Rectal smooth muscle tissue (tissue), 1 donor: ENCODE measurements around the gene MVB12B.
"Not testable (repeated sequence)": the region's sequence is repeated elsewhere in the genome, so short reads cannot be mapped to it uniquely, and the experiment has no call there.

Source experiments
- H3K27ac ChIP-seq: one replicate; pipeline ENCODE4 v1.7.0; 2013; ENCODE audit warnings: low read depth, low read length, inconsistent platforms
- H3K27me3 ChIP-seq: one replicate; pipeline ENCODE4 v1.7.0; 2013; ENCODE audit warnings: low read length; ENCODE audit not compliant: control insufficient read depth, insufficient read depth
- H3K36me3 ChIP-seq: one replicate; pipeline ENCODE4 v1.7.0; 2013; ENCODE audit warnings: low read length; ENCODE audit not compliant: control insufficient read depth, insufficient read depth
- H3K4me1 ChIP-seq: one replicate; pipeline ENCODE4 v1.7.0; 2013; ENCODE audit warnings: low read length; ENCODE audit not compliant: control insufficient read depth, insufficient read depth
- H3K4me3 ChIP-seq: one replicate; pipeline ENCODE4 v1.7.0; 2013; ENCODE audit warnings: low read length
- H3K9ac ChIP-seq: one replicate; pipeline ENCODE4 v1.7.0; 2013; ENCODE audit warnings: low read length

MVB12B gene

DNA sequence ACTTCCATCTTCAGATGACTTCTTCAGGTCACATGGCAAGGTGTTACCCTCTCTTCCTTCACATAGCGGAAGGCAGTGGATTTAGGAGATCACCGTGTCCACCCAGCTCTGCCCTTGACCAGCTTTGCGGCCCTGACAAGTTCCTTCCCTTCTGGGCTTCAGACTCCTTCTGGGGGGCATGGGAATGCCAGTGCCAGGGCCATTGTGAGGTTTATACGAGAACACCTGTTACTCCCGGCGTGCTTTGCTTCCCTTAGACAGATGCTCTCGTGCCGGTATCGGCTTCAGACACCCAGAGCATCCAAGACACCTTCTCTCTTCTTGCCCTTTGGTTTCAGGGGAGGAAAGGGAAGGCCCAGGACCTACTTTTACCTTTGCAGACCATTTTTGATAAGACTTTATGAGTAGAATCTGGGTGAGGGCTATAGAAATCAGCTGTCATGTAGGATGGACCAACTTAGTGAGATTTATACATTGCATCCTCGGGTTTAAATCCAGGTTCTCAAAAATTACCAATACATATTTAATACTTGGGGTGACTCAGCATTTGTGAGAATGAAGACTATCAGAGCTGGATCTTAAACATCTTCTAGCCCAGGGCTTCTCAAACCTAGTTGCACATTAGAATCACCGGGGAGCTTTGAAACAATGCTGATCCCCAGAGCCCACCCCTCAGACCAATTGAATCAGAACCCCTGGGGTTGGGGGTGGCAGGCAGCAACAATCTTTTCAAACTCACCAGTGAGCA is 138.2 kb downstream of the MVB12B start:
- no peaks in the 10 kb centered on the region for H3K27me3 ChIP-seq
- no peaks in the 10 kb centered on the region for H3K4me1 ChIP-seq
- H3K4me3 ChIP-seq: no peak overlapping the region
- no peak overlapping the region for H3K27ac ChIP-seq
- no peaks in the 10 kb centered on the region for H3K36me3 ChIP-seq
- H3K9ac ChIP-seq: no peak overlapping the region

DNA sequence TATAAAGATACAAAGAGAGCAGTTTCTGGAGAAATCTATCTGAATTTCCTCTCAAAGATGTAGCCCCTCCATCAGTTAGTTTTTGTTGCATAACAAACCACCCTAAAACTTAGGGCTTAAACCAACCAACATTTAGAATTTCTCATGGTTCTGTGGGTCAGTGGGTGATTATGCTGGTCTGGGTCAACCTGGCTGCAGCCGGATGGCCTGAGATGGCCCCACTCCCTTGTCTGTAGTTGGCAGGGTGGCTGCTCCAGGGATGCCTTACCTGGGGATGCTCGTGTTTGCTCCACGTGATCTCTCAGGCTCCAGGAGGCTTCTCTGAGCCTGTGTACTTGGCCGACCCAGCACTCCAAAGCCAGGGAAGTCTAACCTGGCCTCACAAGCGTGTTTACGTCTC is 139.3 kb downstream of the MVB12B start:
- no peaks in the 10 kb centered on the region for H3K4me1 ChIP-seq
- H3K4me3 ChIP-seq: no peak overlapping the region
- no peaks in the 10 kb centered on the region for H3K36me3 ChIP-seq
- H3K27me3 ChIP-seq: no peaks in the 10 kb centered on the region
- H3K9ac ChIP-seq: no peak overlapping the region
- no peak overlapping the region for H3K27ac ChIP-seq

DNA sequence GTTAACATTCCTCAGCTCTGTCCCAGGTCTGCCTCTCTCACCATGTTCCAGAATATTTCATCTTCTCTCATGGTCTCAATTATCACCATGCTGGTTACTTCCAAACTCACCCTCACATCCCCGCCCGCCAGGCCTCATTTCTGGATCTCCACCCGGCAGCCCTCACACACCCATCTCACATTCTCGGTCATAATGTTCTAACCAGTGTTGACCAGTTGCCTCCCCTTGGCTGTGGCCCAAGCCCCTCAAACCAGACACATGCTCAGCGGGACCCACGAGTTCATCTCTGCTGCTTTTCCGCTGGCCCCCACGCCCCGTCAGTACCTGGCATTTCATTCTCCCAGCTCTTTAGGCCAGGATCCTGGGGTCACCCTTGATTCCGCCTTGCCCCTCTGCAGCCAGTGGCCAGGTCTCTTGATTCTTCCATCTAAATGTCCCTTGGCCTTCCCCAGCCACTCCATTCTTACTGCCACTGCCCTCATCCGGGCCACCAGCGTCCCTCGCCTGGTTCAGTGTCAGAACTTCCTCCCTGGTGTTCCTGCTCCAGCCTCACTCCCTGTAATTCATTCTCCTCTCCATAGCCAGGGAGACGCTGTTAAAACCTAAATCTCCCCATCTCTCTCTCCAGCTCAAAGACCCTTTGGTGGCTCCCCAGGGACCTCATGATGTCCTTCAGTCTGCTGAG is 141.7 kb downstream of the MVB12B start:
- Histone ChIP-seq H3K4me1 (no peaks in the 10 kb centered on the region), H3K36me3 (no peaks in the 10 kb centered on the region), H3K9ac (no peak overlapping the region), H3K27ac (no peak overlapping the region), H3K27me3 (no peaks in the 10 kb centered on the region), H3K4me3 (no peak overlapping the region)

DNA sequence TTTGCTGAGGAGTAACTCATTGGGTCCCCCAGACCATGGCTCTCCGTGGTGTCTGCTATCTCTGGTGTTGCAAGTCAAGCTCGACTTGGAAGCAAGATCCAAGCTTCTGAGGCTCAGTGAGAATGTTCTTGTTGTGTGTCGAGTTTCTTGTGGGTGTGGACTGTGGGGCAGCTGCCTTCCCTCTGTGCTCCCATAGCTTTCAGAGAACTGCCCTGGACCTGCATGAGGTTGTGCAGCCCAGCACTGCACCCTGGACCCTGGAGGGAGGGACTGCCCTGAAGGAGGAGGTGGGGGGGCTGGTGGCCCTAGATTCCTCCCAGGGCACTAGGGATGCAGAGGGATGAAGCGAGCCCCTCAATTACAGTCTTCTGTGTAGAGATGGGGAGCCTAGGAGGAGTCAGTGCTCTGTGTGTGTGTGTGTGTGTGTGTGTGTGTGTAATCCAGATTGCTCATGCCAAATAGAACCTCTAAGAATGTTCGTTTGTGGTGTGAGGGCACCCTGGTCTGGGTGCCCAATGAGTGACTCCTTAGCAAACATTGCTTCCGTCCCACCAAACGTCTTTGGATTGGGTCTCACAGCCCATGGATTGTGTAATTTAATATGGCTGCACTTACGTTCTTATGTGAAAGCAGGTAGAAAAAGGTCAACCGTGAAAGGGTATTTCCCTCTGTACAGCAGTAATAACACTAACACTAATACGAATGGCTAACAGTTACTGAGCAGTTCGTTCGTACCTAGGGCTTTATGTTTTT is 143.8 kb downstream of the MVB12B start:
- Histone ChIP-seq H3K4me1 (no peaks in the 10 kb centered on the region), H3K27ac (no peak overlapping the region), H3K9ac (no peak overlapping the region)

DNA sequence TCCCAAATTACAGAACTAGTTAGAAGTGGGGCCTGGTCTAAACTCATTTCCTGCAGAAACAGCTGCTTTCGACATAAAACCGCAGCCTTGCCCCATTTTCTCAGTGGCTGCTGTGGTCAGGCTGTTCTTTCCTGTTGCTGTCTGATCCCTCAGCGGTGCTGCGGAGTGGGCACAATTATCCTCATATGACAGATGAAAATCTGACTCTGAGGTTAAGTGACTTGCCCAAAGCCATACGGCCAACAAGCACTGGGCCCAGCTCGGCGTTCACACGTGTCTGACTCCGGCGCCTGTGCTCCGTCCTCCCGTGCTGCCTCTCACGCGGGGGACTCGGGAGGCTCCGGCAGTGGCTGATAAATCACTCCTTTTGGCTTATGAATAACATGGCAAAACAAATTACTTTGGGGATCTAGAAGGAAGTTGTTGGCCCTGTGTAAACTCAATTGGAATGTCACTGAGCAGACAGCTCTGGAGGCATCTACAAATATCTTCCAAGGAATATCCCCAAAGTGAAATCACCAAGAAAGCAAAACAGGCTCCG is 144.5 kb downstream of the MVB12B start:
- peak overlapping the region; percentile 2 for H3K4me3 ChIP-seq
- H3K9ac ChIP-seq: no peak overlapping the region
- H3K27me3 ChIP-seq: no peaks in the 10 kb centered on the region
- no peaks in the 10 kb centered on the region for H3K36me3 ChIP-seq
- H3K4me1 ChIP-seq: no peaks in the 10 kb centered on the region
- H3K27ac ChIP-seq: no peak overlapping the region

More for the DNA sequence above, 143.8 kb downstream of the MVB12B start:
- no peaks in the 10 kb centered on the region for H3K36me3 ChIP-seq
- H3K27me3 ChIP-seq: no peaks in the 10 kb centered on the region
- no peak overlapping the region for H3K4me3 ChIP-seq

DNA sequence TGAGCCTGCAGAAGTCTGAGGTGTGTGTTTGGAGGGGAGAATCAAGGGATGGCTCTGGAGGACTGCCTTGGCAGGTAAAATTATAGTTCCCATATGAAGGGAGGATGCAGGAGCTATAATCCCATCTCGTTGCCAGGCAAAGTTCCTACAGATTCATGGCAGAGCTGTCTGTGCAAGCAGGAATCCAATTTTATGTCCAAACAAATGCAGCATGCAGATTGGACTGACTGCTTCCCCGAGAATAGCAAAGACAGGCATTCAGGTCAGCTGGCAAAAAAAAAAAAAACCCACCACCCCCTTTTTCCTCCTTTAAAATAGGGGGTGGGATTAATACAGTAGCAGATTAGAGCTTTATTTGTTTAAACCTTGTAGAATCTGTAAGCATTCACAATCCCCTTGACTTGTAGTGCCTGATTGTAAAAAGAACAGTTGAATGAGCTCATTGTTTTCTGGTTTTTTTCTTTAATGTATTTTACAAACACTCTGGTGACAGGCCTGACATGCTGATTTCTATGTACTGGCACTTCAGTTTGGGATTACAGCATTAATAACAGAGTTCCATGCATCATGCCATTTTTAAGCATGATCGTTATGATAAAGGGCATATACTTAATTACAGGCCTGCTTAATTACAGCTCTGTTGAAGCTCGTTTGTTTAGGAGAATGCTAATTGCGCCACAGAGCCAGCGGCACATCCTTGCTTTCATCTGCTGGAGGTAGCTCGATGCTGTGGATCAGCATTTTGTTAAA is 145.7 kb downstream of the MVB12B start:
- Histone ChIP-seq H3K27me3 (no peaks in the 10 kb centered on the region), H3K36me3 (no peaks in the 10 kb centered on the region), H3K4me1 (no peaks in the 10 kb centered on the region), H3K27ac (no peak overlapping the region), H3K9ac (no peak overlapping the region), H3K4me3 (no peak overlapping the region)

DNA sequence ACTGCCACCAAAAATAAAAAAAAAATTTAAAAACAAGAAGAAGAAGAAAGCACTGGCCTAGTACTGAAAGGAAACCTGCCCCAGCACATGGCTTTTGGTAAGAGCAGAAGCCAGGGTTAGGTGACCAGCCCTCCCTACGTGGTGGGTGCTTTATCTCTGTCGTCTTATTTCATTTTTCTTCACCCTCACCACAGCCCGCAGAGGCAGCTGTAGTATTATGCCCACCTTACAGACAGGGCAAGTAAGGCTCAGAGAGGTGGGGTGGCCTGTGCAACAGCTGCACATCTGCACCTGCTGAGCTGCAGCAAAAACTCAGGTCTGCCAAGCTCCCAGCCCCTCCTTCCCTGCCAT is 146.3 kb downstream of the MVB12B start:
- Histone ChIP-seq H3K27ac (no peak overlapping the region), H3K36me3 (no peaks in the 10 kb centered on the region), H3K4me3 (no peak overlapping the region), H3K9ac (no peak overlapping the region), H3K27me3 (no peaks in the 10 kb centered on the region), H3K4me1 (no peaks in the 10 kb centered on the region)

DNA sequence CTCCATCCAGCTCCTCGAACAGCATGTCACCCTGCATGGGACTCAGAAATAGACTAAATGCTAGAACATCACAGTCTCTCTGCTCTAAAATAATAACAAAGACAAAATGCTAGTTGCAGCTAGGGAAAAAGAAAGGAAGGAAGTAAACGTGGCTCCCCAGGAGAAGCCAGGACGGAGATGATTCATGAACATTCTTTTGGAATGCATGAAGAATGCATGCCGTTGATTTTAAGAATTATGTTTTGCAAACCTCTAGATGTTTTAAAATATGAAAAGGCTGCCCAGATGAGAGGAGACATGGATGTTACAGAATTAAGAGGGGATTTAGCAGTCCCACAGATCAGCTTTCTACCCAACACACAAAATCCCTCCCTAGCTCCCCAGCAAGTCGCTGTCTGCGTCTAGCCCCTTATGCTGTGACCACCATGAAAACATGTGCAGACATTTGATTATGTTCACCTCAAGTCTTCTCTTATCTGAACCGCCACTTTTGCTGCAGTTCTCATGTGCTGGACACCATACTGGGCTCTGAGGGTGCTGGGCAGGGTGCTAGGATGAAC is 147.7 kb downstream of the MVB12B start:
- H3K36me3 ChIP-seq: peaks cover 4% of the 10 kb centered on the region
- H3K27me3 ChIP-seq: no peaks in the 10 kb centered on the region
- H3K4me1 ChIP-seq: no peaks in the 10 kb centered on the region
- H3K4me3 ChIP-seq: no peak overlapping the region
- no peak overlapping the region for H3K9ac ChIP-seq
- no peak overlapping the region for H3K27ac ChIP-seq

DNA sequence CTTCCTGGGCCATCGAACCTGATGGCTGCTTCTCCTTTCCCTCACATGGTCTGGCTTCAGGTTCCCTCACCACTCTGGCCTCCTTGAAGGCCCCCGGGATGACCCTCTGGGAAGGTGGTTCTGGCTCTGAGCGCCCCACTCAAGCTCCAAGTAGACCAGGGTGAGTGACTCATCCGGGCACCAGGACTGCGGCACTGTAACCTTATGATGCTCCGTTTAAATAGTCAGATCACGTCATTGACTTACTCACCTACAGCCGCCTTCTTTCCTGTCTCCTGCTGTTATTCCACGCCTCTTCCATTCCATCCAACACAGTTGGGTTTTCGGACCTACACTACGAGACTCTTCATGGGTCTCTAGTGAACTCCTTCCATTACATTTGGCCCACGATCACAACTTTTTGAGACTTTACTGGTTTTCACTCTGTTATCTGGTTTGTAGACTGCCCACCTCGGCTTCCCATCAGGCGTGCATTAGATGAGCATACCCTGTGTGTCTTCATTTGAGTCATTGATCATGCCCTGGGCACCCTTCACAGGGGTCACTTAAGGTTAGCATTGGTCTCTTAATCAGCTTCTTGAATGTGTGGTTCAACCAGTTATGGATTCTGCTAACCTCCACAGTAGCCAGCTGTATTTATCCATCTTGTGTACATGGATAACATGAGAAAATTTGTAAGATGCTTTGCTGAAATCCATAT is 148.3 kb downstream of the MVB12B start:
- Histone ChIP-seq H3K4me3 (no peak overlapping the region), H3K27me3 (no peaks in the 10 kb centered on the region), H3K4me1 (no peaks in the 10 kb centered on the region), H3K9ac (no peak overlapping the region), H3K36me3 (peaks cover 7% of the 10 kb centered on the region), H3K27ac (no peak overlapping the region)

DNA sequence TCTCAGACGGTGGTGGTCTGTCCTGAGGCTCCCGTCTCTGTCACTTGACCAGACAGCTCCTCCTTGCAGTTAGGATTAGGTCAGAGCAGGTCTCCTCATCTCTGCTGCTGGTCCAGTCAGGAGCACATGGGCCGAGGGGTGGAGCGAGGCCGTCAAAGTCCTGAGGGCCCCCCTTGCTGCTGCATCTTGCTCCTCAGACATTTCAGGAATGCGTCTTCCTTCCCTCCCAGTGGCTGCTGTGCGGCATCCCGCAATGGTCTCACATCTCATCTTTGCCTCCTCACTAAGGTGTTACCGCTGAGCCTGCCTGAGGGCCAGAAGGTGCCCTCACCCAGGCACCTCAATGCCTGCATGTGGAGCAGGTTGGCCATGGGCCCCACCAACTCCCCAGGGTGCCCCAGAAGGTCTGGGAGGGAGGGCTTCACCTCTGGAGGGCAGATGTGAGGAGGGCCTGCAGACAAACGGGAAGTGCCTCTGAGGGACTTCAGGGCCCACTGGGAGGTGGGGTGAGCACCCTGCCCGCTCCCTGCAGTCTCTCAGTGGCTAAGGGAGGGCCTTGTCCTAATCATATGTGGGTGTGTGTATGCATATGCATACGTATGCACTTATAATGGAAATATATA is 149.4 kb downstream of the MVB12B start:
- no peak overlapping the region for H3K4me3 ChIP-seq

DNA sequence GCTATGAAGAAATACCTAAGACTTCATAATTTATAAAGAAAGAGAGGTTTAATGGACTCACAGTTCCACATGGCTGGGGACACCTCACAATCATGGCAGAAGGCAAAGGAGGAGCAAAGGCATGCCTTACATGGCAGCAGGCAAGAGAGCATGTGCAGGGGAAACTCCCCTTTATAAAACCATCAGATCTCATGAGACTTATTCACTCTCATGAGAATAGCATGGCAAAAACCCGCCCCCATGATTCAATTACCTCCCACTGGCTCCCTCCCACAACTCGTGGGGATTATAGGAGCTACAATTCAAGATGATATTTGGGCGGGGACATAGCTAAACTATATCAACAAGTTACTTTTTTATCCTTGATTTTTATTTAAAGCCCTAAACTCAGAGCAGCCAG is 150.8 kb downstream of the MVB12B start:
- H3K4me1 ChIP-seq, H3K9ac ChIP-seq, H3K27ac ChIP-seq, H3K4me3 ChIP-seq, H3K27me3 ChIP-seq: not testable (repeated sequence)
- peaks cover 11% of the 10 kb centered on the region for H3K36me3 ChIP-seq

More for the DNA sequence above, 149.4 kb downstream of the MVB12B start:
- H3K36me3 ChIP-seq: peaks cover 7% of the 10 kb centered on the region
- no peaks in the 10 kb centered on the region for H3K27me3 ChIP-seq
- no peaks in the 10 kb centered on the region for H3K4me1 ChIP-seq
- no peak overlapping the region for H3K9ac ChIP-seq
- no peak overlapping the region for H3K27ac ChIP-seq
